Measurements from ENCODE around the gene WNK4.
A peak's percentile ranks its signal among the peaks of the same experiment; 100 is the strongest.

- TF ChIP-seq CTCF (IDR thresholded peaks at IDR 0.05) = no peak
- TF ChIP-seq EP300 (IDR thresholded peaks at IDR 0.05) = peak in 1 of 4 donors; percentile 27
- no peak for TF ChIP-seq POLR2A (IDR thresholded peaks at IDR 0.05)
These were observed 39.7 kb upstream of the WNK4 start for GRCh38 chr17:42740699-42741098.

All from upper lobe of left lung (tissue), 4 donors.